Measurements from ENCODE around the gene APOL3.

DNA sequence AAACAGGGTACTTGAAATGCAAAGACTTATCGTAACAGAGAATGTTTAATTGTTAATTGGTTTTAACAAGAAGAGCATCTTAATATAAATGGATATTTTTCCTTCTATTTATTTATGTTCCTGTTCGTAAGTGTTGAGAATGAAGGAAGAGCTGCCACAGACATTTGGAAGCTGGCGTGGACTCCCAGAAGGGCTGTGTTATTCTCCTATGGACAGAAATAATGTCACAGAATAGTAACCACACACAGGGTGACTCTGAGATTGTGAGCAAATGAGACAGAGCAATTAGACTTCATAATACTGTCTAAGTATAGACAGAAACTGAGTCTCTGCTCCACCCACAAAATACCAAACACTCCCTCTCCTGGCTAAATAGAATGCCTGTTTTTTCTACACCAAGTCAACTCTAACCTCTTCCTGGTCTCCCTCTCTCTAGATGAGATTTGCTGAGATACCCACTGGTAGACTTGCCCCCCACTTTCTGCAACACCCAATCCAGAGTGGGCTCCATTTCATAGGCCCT is 6.1 kb downstream of the APOL3 start:
- no peak for TF ChIP-seq TCF7L2 (IDR thresholded peaks at IDR 0.05; ENCODE audit: low read depth, low read length)
- no peak for TF ChIP-seq POLR2AphosphoS5 (IDR thresholded peaks at IDR 0.05; ENCODE audit: low read depth, low read length)
- TF ChIP-seq CTCF (IDR thresholded peaks at IDR 0.05), result no peak
- TF ChIP-seq SIN3A (IDR thresholded peaks at IDR 0.05; ENCODE audit: borderline replicate concordance, insufficient read depth, low read depth, low read length), result no peak
- no peak for TF ChIP-seq REST (IDR thresholded peaks at IDR 0.05; ENCODE audit: insufficient read depth in 1 of 2, low read depth in 2 of 2, low read length in 1 of 2)
